Epithelial cell of proximal tubule (primary cell): ENCODE data around the gene TMEM18. TPM values are rescaled to one million over a fixed set of nuclear protein-coding genes. Genes with fewer than 3 reads are reported as not detected.
"Not testable (repeated sequence)": the region's sequence is repeated elsewhere in the genome, so short reads cannot be mapped to it uniquely, and the experiment has no call there.

Experiments used
- DNase-seq: peaks from one replicate; pipeline ENCODE4 v3.0.0-alpha.2; 2011; ENCODE audit warnings: low read depth
- H3K4me3 ChIP-seq: 2 replicates; pipeline ENCODE4 v1.5.1; 2011; ENCODE audit warnings: low read depth, mild to moderate bottlenecking, low read length
- CTCF ChIP-seq: conservative IDR thresholded peaks from 2 replicates; pipeline ENCODE4 v1.5.1; 2012; ENCODE audit warnings: low read depth, mild to moderate bottlenecking, low read length
- total RNA-seq: library from RNA; depleted of rRNA; stranded (reverse); fragments of >200 nt; gene quantifications from 2 replicates; pipeline ENCODE4 v1.2.3, GENCODE V29; 2015

Gene TMEM18
- total RNA-seq, 1 donor from 2014 or later = 39.4 TPM

GRCh38 chr2:708667-709066 lies 31.5 kb upstream of the TMEM18 start:
- TF ChIP-seq CTCF = no peak
- DNase-seq = no peak
- H3K4me3 ChIP-seq = no peak overlapping the region

- no peak for TF ChIP-seq CTCF
- H3K4me3 ChIP-seq = no peak overlapping the region
- DNase-seq = no peak
Measured at GRCh38 chr2:705971-706511, 28.8 kb upstream of the TMEM18 start.

- not testable (repeated sequence) for DNase-seq, H3K4me3 ChIP-seq
Measured at GRCh38 chr2:702765-703164, 25.6 kb upstream of the TMEM18 start.

GRCh38 chr2:696999-697627 lies 19.9 kb upstream of the TMEM18 start:
- no peak for DNase-seq
- TF ChIP-seq CTCF = no peak

GRCh38 chr2:696463-696862 lies 19.3 kb upstream of the TMEM18 start:
- no peak overlapping the region for H3K4me3 ChIP-seq
- no peak for DNase-seq
- no peak for TF ChIP-seq CTCF

More at GRCh38 chr2:696999-697627, 19.9 kb upstream of the TMEM18 start:
- H3K4me3 ChIP-seq = no peak overlapping the region

- no peak for TF ChIP-seq CTCF
- DNase-seq = no peak
- no peak overlapping the region for H3K4me3 ChIP-seq
Measured at GRCh38 chr2:694906-695510, 17.8 kb upstream of the TMEM18 start.

- no peak for DNase-seq
- no peak overlapping the region for H3K4me3 ChIP-seq
- TF ChIP-seq CTCF = no peak
Measured at GRCh38 chr2:694174-694573, 17.0 kb upstream of the TMEM18 start.
